H1 (cell line): ENCODE measurements around the gene ACKR2. TPM values are rescaled to one million over a fixed set of nuclear protein-coding genes. Genes with fewer than 3 reads are reported as not detected.
A peak's percentile ranks its signal among the peaks of the same experiment; 100 is the strongest.

Source experiments
- BRCA1 ChIP-seq: IDR thresholded peaks from 2 replicates; pipeline ENCODE4 v1.6.1; 2012; ENCODE audit warnings: low read depth, low read length, improper control_type of control experiment
- GABPA ChIP-seq: IDR thresholded peaks from 2 replicates; pipeline ENCODE4 v1.6.1; 2011; ENCODE audit warnings: mild to moderate bottlenecking, low read length, moderate library complexity, borderline replicate concordance; ENCODE audit not compliant: insufficient read depth
- KDM4A ChIP-seq: IDR thresholded peaks from one replicate; pipeline ENCODE4 v1.7.1; 2012; ENCODE audit warnings: low read depth, mild to moderate bottlenecking, moderate library complexity, low read length, inconsistent platforms; ENCODE audit not compliant: severe bottlenecking
- MAFK ChIP-seq: IDR thresholded peaks from 2 replicates; pipeline ENCODE4 v1.6.1; 2012; ENCODE audit warnings: low read depth, mild to moderate bottlenecking, improper control_type of control experiment, low read length
- POLR2A ChIP-seq, 2 experiments: IDR thresholded peaks; 1 replicate in 1 of 2; 2 replicates in 1 of 2; pipeline ENCODE4 v1.6.1; 2011; ENCODE audit warnings: low read depth in 2 of 2, low read length in 2 of 2, mild to moderate bottlenecking in 2 of 2; ENCODE audit errors: control extremely low read depth in 1 of 2
- TAF7 ChIP-seq: optimal IDR thresholded peaks from 2 replicates; pipeline ENCODE3; 2011; ENCODE audit warnings: low read depth, mild to moderate bottlenecking, inconsistent platforms, low read length, moderate library complexity, borderline replicate concordance
- YY1 ChIP-seq: IDR thresholded peaks from 2 replicates; pipeline ENCODE4 v1.6.1; 2011; ENCODE audit warnings: low read depth, mild to moderate bottlenecking, low read length
- polyA plus RNA-seq, 7 experiments: library from polyadenylated mRNA; depleted of rRNA in 3 of 7; stranded (reverse) in 5 of 7; unstranded in 2 of 7; fragments of >200 nt in 5 of 7; fragments of 200-250 nt in 2 of 7; gene quantifications; 1 replicate in 5 of 7; 2 replicates in 1 of 7; 4 replicates in 1 of 7; pipeline versions ENCODE4 v1.2.1 to v1.2.3, GENCODE V29; 2011 to 2013; ENCODE audit warnings: missing spikeins in 2 of 7, mixed read lengths in 2 of 7
- total RNA-seq: library from RNA; stranded (reverse); fragmentation: NEBNext Ultra II Directional; extraction: Animal tissue kit (Norgen Biotek cat#: 25700); gene quantifications from 2 replicates; pipeline ENCODE4 v1.2.1, GENCODE V29; 2021
- TF ChIP-seq, protein P1 (sequence below): fragments of 300-600 bp; sonication (generic); IDR thresholded peaks from 2 replicates; pipeline ENCODE4 v1.7.1; 2012; ENCODE audit warnings: low read length, moderate library complexity, mild to moderate bottlenecking, inconsistent platforms; ENCODE audit not compliant: insufficient replicate concordance

The ACKR2 gene
- total and polyA plus RNA-seq, 2 of the 8 experiments (the other 6 are each of a cell fraction or from before 2014, with no cell fraction given) = 0.09 to 0.12 TPM

DNA sequence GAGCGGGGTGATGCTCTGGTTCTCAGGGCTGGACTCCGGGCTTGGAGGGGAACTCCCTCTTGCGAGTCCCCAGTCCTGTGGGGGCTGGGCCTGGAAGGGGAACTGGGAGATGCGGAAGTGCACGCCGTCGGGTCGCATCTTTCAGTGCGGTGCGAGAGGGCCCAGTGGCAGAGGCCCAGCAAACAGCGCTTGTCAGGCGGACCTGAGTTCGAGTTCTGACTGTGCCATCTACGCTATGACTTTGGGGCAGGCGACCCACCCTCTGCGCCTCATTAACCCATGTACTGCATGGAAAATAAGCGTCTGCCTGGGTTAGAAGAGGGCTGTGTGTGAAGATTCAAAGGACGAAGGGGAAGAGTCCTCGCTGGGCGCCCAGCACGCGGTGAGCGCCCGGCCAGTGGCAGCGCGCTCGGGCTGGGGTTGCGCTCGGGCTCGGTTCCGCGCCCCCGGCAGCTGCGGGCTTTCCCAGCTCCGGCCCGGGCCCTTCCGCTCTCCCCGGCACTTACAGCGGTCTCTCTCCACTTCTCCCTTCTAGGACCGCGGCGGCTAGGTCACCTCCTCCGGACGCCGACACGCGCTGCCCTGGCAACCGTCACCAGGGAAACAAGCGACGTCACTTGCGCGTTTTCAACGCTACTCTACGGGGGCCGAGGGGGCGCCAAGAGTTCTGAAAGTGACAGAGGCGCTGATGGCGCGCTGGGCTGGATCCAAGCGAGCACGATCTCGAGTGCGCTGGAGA, 36.4 kb upstream of the ACKR2 start, which contains the start of gene CCDC13 (continued):
- TF ChIP-seq, protein P1, sequence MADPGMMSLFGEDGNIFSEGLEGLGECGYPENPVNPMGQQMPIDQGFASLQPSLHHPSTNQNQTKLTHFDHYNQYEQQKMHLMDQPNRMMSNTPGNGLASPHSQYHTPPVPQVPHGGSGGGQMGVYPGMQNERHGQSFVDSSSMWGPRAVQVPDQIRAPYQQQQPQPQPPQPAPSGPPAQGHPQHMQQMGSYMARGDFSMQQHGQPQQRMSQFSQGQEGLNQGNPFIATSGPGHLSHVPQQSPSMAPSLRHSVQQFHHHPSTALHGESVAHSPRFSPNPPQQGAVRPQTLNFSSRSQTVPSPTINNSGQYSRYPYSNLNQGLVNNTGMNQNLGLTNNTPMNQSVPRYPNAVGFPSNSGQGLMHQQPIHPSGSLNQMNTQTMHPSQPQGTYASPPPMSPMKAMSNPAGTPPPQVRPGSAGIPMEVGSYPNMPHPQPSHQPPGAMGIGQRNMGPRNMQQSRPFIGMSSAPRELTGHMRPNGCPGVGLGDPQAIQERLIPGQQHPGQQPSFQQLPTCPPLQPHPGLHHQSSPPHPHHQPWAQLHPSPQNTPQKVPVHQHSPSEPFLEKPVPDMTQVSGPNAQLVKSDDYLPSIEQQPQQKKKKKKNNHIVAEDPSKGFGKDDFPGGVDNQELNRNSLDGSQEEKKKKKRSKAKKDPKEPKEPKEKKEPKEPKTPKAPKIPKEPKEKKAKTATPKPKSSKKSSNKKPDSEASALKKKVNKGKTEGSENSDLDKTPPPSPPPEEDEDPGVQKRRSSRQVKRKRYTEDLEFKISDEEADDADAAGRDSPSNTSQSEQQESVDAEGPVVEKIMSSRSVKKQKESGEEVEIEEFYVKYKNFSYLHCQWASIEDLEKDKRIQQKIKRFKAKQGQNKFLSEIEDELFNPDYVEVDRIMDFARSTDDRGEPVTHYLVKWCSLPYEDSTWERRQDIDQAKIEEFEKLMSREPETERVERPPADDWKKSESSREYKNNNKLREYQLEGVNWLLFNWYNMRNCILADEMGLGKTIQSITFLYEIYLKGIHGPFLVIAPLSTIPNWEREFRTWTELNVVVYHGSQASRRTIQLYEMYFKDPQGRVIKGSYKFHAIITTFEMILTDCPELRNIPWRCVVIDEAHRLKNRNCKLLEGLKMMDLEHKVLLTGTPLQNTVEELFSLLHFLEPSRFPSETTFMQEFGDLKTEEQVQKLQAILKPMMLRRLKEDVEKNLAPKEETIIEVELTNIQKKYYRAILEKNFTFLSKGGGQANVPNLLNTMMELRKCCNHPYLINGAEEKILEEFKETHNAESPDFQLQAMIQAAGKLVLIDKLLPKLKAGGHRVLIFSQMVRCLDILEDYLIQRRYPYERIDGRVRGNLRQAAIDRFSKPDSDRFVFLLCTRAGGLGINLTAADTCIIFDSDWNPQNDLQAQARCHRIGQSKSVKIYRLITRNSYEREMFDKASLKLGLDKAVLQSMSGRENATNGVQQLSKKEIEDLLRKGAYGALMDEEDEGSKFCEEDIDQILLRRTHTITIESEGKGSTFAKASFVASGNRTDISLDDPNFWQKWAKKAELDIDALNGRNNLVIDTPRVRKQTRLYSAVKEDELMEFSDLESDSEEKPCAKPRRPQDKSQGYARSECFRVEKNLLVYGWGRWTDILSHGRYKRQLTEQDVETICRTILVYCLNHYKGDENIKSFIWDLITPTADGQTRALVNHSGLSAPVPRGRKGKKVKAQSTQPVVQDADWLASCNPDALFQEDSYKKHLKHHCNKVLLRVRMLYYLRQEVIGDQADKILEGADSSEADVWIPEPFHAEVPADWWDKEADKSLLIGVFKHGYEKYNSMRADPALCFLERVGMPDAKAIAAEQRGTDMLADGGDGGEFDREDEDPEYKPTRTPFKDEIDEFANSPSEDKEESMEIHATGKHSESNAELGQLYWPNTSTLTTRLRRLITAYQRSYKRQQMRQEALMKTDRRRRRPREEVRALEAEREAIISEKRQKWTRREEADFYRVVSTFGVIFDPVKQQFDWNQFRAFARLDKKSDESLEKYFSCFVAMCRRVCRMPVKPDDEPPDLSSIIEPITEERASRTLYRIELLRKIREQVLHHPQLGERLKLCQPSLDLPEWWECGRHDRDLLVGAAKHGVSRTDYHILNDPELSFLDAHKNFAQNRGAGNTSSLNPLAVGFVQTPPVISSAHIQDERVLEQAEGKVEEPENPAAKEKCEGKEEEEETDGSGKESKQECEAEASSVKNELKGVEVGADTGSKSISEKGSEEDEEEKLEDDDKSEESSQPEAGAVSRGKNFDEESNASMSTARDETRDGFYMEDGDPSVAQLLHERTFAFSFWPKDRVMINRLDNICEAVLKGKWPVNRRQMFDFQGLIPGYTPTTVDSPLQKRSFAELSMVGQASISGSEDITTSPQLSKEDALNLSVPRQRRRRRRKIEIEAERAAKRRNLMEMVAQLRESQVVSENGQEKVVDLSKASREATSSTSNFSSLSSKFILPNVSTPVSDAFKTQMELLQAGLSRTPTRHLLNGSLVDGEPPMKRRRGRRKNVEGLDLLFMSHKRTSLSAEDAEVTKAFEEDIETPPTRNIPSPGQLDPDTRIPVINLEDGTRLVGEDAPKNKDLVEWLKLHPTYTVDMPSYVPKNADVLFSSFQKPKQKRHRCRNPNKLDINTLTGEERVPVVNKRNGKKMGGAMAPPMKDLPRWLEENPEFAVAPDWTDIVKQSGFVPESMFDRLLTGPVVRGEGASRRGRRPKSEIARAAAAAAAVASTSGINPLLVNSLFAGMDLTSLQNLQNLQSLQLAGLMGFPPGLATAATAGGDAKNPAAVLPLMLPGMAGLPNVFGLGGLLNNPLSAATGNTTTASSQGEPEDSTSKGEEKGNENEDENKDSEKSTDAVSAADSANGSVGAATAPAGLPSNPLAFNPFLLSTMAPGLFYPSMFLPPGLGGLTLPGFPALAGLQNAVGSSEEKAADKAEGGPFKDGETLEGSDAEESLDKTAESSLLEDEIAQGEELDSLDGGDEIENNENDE = no peak
- TF ChIP-seq YY1 (peak; percentile 75; the same call in 1 of the 2 replicates), POLR2A (IDR thresholded peaks at IDR 0.05; ENCODE audit: control extremely low read depth in 1 of 2, low read depth in 2 of 2, low read length in 2 of 2) (no peak), TAF7 (peak; percentile 23), KDM4A (peak; percentile 66), BRCA1 (no peak), GABPA (no peak), MAFK (no peak)
